MM.1S (cell line): ENCODE results near the gene LMX1B.

Experiments
- EZH2 ChIP-seq: fragments of 300-600 bp; sonication (generic); optimal IDR thresholded peaks from 2 replicates; pipeline ENCODE3; 2017; ENCODE audit warnings: low read depth, mild to moderate bottlenecking, antibody characterized with exemption, low read length, mixed read lengths
- TF ChIP-seq, protein P1 (sequence below): fragments of 300-600 bp; sonication (generic); IDR thresholded peaks from 2 replicates; pipeline ENCODE4 v1.5.1; 2016; ENCODE audit warnings: antibody characterized with exemption, low read length, mixed read lengths

DNA sequence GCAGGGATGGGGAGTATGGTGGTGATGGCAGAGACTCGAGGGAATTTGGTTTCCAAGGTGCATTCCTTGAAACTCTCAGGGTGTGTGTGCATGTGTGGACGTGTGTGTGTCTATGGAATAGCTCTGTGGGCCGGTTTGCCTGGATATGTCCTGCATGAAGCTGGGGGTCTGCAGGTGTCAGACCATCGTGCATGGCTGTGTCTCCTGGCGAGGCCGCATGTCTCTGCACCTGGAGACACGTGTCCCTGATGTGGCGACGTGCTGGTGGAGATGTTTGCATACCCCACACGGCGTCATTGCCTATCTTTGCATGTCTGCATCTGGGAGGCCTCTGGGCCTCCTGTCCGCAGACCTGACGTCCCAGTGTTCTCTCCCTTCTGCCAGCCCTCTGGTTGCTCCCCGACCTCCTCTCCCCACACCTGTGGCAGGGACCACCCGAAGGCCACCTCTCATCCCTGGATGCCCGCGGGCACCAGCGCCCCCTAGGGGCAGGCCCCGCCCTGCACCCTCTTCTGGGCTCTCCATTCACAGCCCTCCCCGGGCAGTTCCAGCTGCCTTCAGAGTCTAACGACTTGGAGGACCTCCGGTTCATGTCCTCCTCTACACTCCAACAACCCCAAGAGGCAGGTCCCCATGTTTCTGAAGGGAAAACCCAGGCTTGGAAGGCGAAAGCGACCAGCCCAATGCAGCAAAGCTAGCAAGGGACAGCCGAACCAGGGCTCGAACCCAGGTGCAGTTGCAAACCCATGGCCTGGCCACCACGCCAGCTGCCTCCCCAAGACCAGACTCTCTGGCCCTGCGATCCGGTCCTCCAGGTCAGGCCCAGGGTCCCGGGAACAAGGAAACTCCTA is 88.6 kb downstream of the LMX1B start:
- no peak for TF ChIP-seq EZH2
- TF ChIP-seq, protein P1, sequence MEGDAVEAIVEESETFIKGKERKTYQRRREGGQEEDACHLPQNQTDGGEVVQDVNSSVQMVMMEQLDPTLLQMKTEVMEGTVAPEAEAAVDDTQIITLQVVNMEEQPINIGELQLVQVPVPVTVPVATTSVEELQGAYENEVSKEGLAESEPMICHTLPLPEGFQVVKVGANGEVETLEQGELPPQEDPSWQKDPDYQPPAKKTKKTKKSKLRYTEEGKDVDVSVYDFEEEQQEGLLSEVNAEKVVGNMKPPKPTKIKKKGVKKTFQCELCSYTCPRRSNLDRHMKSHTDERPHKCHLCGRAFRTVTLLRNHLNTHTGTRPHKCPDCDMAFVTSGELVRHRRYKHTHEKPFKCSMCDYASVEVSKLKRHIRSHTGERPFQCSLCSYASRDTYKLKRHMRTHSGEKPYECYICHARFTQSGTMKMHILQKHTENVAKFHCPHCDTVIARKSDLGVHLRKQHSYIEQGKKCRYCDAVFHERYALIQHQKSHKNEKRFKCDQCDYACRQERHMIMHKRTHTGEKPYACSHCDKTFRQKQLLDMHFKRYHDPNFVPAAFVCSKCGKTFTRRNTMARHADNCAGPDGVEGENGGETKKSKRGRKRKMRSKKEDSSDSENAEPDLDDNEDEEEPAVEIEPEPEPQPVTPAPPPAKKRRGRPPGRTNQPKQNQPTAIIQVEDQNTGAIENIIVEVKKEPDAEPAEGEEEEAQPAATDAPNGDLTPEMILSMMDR = peak; percentile 76
